Lower leg skin (tissue), 3 donors: Measurements from ENCODE around the gene NCF1.

Experiments used
- CTCF ChIP-seq, 3 donors: fragments of 450-650 bp; IDR thresholded peaks; one replicate each; pipeline ENCODE4 v1.5.1; 2016; ENCODE audit warnings: antibody characterized with exemption in 3 of 3, mild to moderate bottlenecking in 3 of 3, moderate library complexity in 2 of 3
- POLR2A ChIP-seq, 2 donors: fragments of 450-650 bp; IDR thresholded peaks; one replicate each; pipeline ENCODE4 v1.6.1; 2016 to 2017; ENCODE audit warnings: antibody characterized with exemption in 2 of 2, mild to moderate bottlenecking in 1 of 2, moderate library complexity in 1 of 2

- no peak for TF ChIP-seq POLR2A (IDR thresholded peaks at IDR 0.05)
- TF ChIP-seq CTCF (IDR thresholded peaks at IDR 0.05), result no peak
These were observed 47.3 kb upstream of the NCF1 start for GRCh38 chr7:74726309-74727101.
